SK-N-SH (cell line): ENCODE results near the gene PTPN9. TPM values are rescaled to one million over a fixed set of nuclear protein-coding genes. Genes with fewer than 3 reads are reported as not detected.
"Not testable (repeated sequence)": the region's sequence is repeated elsewhere in the genome, so short reads cannot be mapped to it uniquely, and the experiment has no call there.

Source experiments
- CTCF ChIA-PET: fragments of 300-600, 350-600 bp; formaldehyde crosslinking; extraction: SDS; loops from one replicate; lab custom pipeline; 2021; lab: Yijun Ruan, JAX
- POLR2A ChIA-PET: fragments of 350-600 bp; sonication (Branson Sonifier 250); formaldehyde crosslinking; extraction: SDS; loops from one replicate; lab custom pipeline; 2020; ENCODE audit warnings: antibody characterized with exemption, inconsistent platforms; lab: Yijun Ruan, JAX
- DNase-seq: peaks from one replicate; pipeline ENCODE4 v3.0.0; 2012
- H2AFZ ChIP-seq: fragments of 200-600 bp; sonication (generic); 2 replicates; pipeline ENCODE4 v1.8.1; 2016; ENCODE audit warnings: antibody characterized with exemption, mild to moderate bottlenecking, low read depth
- H3F3A ChIP-seq: fragments of 200-600 bp; sonication (generic); replicated peaks from 2 replicates; pipeline ENCODE3; 2016; ENCODE audit warnings: antibody characterized with exemption, mild to moderate bottlenecking; ENCODE audit not compliant: insufficient read depth
- H3K27ac ChIP-seq, 2 experiments: fragments of 200-500 bp in 1 of 2; fragments of 200-600 bp in 1 of 2; sonication (Bioruptor generic) in 1 of 2; sonication (generic), shearing (Covaris generic) in 1 of 2; 2 replicates each; pipeline versions ENCODE4 v1.5.1 to v1.6.1; 2014 to 2016; ENCODE audit warnings: low read depth in 2 of 2, inconsistent platforms in 1 of 2, low read length in 1 of 2, mild to moderate bottlenecking in 1 of 2, mixed read lengths in 1 of 2
- H3K27me3 ChIP-seq: fragments of 200-600 bp; sonication (generic), shearing (Covaris generic); 2 replicates; pipeline ENCODE4 v1.6.1; 2016; ENCODE audit warnings: mixed run types; ENCODE audit not compliant: insufficient read depth
- H3K36me3 ChIP-seq, 2 experiments: fragments of 200-500 bp in 1 of 2; fragments of 200-600 bp in 1 of 2; sonication (Bioruptor generic) in 1 of 2; sonication (generic) in 1 of 2; replicated peaks in 1 of 2; 2 replicates each; pipeline versions ENCODE3 to v1.5.1; 2014 to 2016; ENCODE audit warnings: low read length in 1 of 2, mild to moderate bottlenecking in 1 of 2; ENCODE audit not compliant: insufficient read depth in 2 of 2, control insufficient read depth in 1 of 2
- H3K4me1 ChIP-seq, 2 experiments: fragments of 200-500 bp in 1 of 2; fragments of 200-600 bp in 1 of 2; sonication (Bioruptor generic) in 1 of 2; sonication (generic), shearing (Covaris generic) in 1 of 2; 2 replicates each; pipeline versions ENCODE4 v1.5.1 to v1.6.1; 2014 to 2016; ENCODE audit warnings: low read depth in 1 of 2, low read length in 1 of 2, mixed run types in 1 of 2; ENCODE audit not compliant: insufficient read depth in 2 of 2, control insufficient read depth in 1 of 2
- H3K4me2 ChIP-seq: fragments of 200-600 bp; sonication (generic), shearing (Covaris generic); 2 replicates; pipeline ENCODE4 v1.6.1; 2017; ENCODE audit warnings: mixed run types
- H3K4me3 ChIP-seq, 2 experiments: fragments of 200-500 bp in 1 of 2; fragments of 200-600 bp in 1 of 2; sonication (Bioruptor generic) in 1 of 2; sonication (generic), shearing (Covaris generic) in 1 of 2; 2 replicates each; pipeline versions ENCODE4 v1.5.1 to v1.8.1; 2014 to 2016; ENCODE audit warnings: low read depth in 2 of 2, inconsistent platforms in 1 of 2, low read length in 1 of 2, mild to moderate bottlenecking in 1 of 2, mixed read lengths in 1 of 2, moderate library complexity in 1 of 2
- H3K79me2 ChIP-seq: fragments of 200-600 bp; sonication (generic); 2 replicates; pipeline ENCODE4 v1.8.1; 2017; ENCODE audit warnings: mild to moderate bottlenecking; ENCODE audit not compliant: insufficient read depth
- H3K9ac ChIP-seq: fragments of 200-600 bp; sonication (generic); 2 replicates; pipeline ENCODE4 v1.6.1; 2017; ENCODE audit warnings: mixed run types
- H3K9me2 ChIP-seq: fragments of 200-600 bp; sonication (generic); 2 replicates; pipeline ENCODE4 v1.6.1; 2017; ENCODE audit warnings: mixed run types
- H3K9me3 ChIP-seq: fragments of 200-600 bp; sonication (generic); 2 replicates; pipeline ENCODE4 v1.6.1; 2017; ENCODE audit warnings: mixed run types, mild to moderate bottlenecking, moderate library complexity
- H4K20me1 ChIP-seq: fragments of 200-600 bp; sonication (generic); 2 replicates; pipeline ENCODE4 v1.6.1; 2017; ENCODE audit warnings: mild to moderate bottlenecking, mixed run types; ENCODE audit not compliant: insufficient read depth
- CHD2 ChIP-seq: fragments of 150-350 bp; IDR thresholded peaks from 2 replicates; pipeline ENCODE4 v1.6.1; 2018; ENCODE audit warnings: low read length; ENCODE audit not compliant: partially characterized antibody
- CTCF ChIP-seq: fragments of 200-600 bp; sonication (generic); IDR thresholded peaks from 2 replicates; pipeline ENCODE4 v1.6.1; 2017; ENCODE audit warnings: antibody characterized with exemption, mild to moderate bottlenecking, moderate library complexity
- EP300 ChIP-seq, 2 experiments: IDR thresholded peaks; 2 replicates each; pipeline versions ENCODE4 v1.4.0 to v1.6.1; 2012; ENCODE audit warnings: borderline replicate concordance in 1 of 2, low read depth in 1 of 2, low read length in 1 of 2
- EZH2phosphoT487 ChIP-seq: fragments of 200-600 bp; sonication (generic); IDR thresholded peaks from 2 replicates; pipeline ENCODE4 v1.6.1; 2017; ENCODE audit warnings: low read depth, mixed run types, mild to moderate bottlenecking, antibody characterized with exemption, moderate library complexity, borderline replicate concordance
- FOSL2 ChIP-seq: IDR thresholded peaks from 2 replicates; pipeline ENCODE4 v1.4.0; 2012; ENCODE audit warnings: low read depth, mild to moderate bottlenecking, moderate library complexity, borderline replicate concordance
- FOXM1 ChIP-seq: IDR thresholded peaks from 2 replicates; pipeline ENCODE4 v1.4.0; 2012; ENCODE audit warnings: low read depth, mild to moderate bottlenecking
- GATA2 ChIP-seq: sonication (generic); formaldehyde crosslinking; IDR thresholded peaks from 2 replicates; pipeline ENCODE4 v1.5.0; 2020; ENCODE audit warnings: mild to moderate bottlenecking, missing genetic modification reagents
- IRF3 ChIP-seq: fragments of 150-350 bp; IDR thresholded peaks from 2 replicates; pipeline ENCODE4 v1.6.1; 2016; ENCODE audit warnings: mild to moderate bottlenecking, low read depth, low read length
- JUND ChIP-seq: IDR thresholded peaks from 2 replicates; pipeline ENCODE4 v1.4.0; 2012
- NFIC ChIP-seq: IDR thresholded peaks from 2 replicates; pipeline ENCODE4 v1.4.0; 2012; ENCODE audit warnings: borderline replicate concordance
- POLR2AphosphoS5 ChIP-seq: IDR thresholded peaks from 2 replicates; pipeline ENCODE4 v1.6.1; 2012; ENCODE audit warnings: low read depth, low read length
- RCOR1 ChIP-seq: fragments of 150-350 bp; IDR thresholded peaks from 2 replicates; pipeline ENCODE4 v1.6.1; 2017; ENCODE audit warnings: antibody characterized with exemption, low read length
- SIN3A ChIP-seq: IDR thresholded peaks from 2 replicates; pipeline ENCODE4 v1.6.1; 2012; ENCODE audit warnings: low read depth, mild to moderate bottlenecking, low read length, moderate library complexity, borderline replicate concordance
- USF1 ChIP-seq: IDR thresholded peaks from 2 replicates; pipeline ENCODE4 v1.4.0; 2012; ENCODE audit warnings: low read depth, borderline replicate concordance
- WGBS: methylation state at CpG from one replicate; pipeline ENCODE4 v1.1.6; 2017; ENCODE audit warnings: low lambda C conversion rate; 5-methylcytosine and 5-hydroxymethylcytosine counted together
- polyA plus RNA-seq, 3 experiments: library from polyadenylated mRNA; depleted of rRNA; stranded (reverse); fragments of >200 nt; gene quantifications; 2 replicates each; pipeline ENCODE4 v1.2.3, GENCODE V29; 2012

The PTPN9 gene
- polyA plus RNA-seq, 1 of the 3 experiments (the other 2 are of a cell fraction) = 25.9 TPM

- no peaks in the 10 kb centered on the region for H3K9me3 ChIP-seq
- peaks cover 4% of the 10 kb centered on the region; the same call in 1 of the 2 replicates for H3K79me2 ChIP-seq
- peaks cover 15% of the 10 kb centered on the region for H3F3A ChIP-seq
- no peak overlapping the region for H3K9ac ChIP-seq
- no peaks in the 10 kb centered on the region for H3K36me3 ChIP-seq
- no peak overlapping the region for H2AFZ ChIP-seq
- POLR2A ChIA-PET = no interaction called here
- H3K9me2 ChIP-seq = no peaks in the 10 kb centered on the region
- H3K27ac ChIP-seq = no peak overlapping the region
- no peak overlapping the region for H3K4me3 ChIP-seq
- no peaks in the 10 kb centered on the region for H3K27me3 ChIP-seq
- WGBS = 92% methylated on average over 5 of the region's 5 CpGs
- H3K4me2 ChIP-seq = no peak overlapping the region
- CTCF ChIA-PET = interaction anchor here (1.7 kb wide), 1 partner anchor 12 kb away, joined by 3 read pairs; no protein-coding TSS in a partner anchor
- no peak for DNase-seq
- no peaks in the 10 kb centered on the region for H4K20me1 ChIP-seq
- TF ChIP-seq CTCF (no peak), EP300 (IDR thresholded peaks at IDR 0.05; ENCODE audit: borderline replicate concordance in 1 of 2, low read depth in 1 of 2, low read length in 1 of 2) (no peak), FOSL2 (no peak), GATA2 (CRISPR knock-in tag) (no peak), SIN3A (no peak), FOXM1 (no peak), POLR2AphosphoS5 (no peak), RCOR1 (no peak), CHD2 (no peak), JUND (no peak), NFIC (no peak), IRF3 (no peak), USF1 (no peak), EZH2phosphoT487 (no peak)
- peaks cover 0 to 4% of the 10 kb centered on the region in 2 experiments; a peak in 1 of 4 replicates for H3K4me1 ChIP-seq
These were observed 4.6 kb upstream of the PTPN9 start for GRCh38 chr15:75583701-75584100.

- DNase-seq, H4K20me1 ChIP-seq, H3K9ac ChIP-seq, H3K4me3 ChIP-seq, H3K4me1 ChIP-seq, H3K4me2 ChIP-seq, H3K36me3 ChIP-seq, H2AFZ ChIP-seq, H3K9me3 ChIP-seq, H3K9me2 ChIP-seq, H3K27ac ChIP-seq, H3K27me3 ChIP-seq: not testable (repeated sequence)
- POLR2A ChIA-PET = interaction anchor here (0.5 kb wide), 1 partner anchor 16 kb away, joined by 3 read pairs; no protein-coding TSS in a partner anchor
- CTCF ChIA-PET = interaction anchor here (0.8 to 1.7 kb wide), 2 partner anchors 11 to 13 kb away, joined by 3 read pairs; no protein-coding TSS in a partner anchor
- 97% methylated on average over 5 of the region's 5 CpGs for WGBS
- peaks cover 15% of the 10 kb centered on the region for H3F3A ChIP-seq
- peaks cover 11% of the 10 kb centered on the region for H3K79me2 ChIP-seq
These were observed 3.8 kb upstream of the PTPN9 start for GRCh38 chr15:75582943-75583342.
